IPS DF 4.7 (cell line): Measurements from ENCODE around the gene ATRX.

ENCODE experiments used
- DNase-seq: peaks from one replicate; pipeline ENCODE4 v3.0.0-alpha.2; 2013; ENCODE audit warnings: low spot score; ENCODE audit errors: extremely low read depth

ATRX gene

GRCh38 chrX:77493677-77494553 is 292.1 kb downstream of the ATRX start:
- DNase-seq, result no peak

DNA sequence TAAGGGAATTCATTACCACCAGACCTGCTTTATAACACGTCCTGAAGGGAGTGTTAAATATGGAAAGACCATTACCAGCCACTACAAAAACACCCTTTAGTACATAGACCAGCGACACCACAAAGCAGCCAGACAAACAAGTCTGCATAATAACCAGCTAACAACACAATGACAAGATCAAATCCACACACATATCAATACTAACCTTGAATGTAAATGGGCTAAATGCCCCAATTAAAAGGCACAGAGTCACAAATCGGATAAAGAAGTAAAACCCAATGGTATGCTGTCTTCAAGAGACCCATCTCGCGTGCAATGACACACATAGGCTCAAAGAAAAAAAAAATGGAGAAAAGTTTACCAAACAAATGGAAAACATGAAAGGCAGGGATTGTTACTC is 302.0 kb downstream of the ATRX start:
- no peak for DNase-seq

GRCh38 chrX:77455437-77455836 is 330.6 kb downstream of the ATRX start:
- DNase-seq, result no peak
